IPS DF 6.9 (cell line): Measurements from ENCODE around the gene RNASEL.

Experiments used
- DNase-seq: peaks from one replicate; pipeline ENCODE4 v3.0.0-alpha.2; 2013; ENCODE audit warnings: low read depth, low spot score
- H3K27ac ChIP-seq: one replicate; pipeline ENCODE4 v1.5.1; 2013; ENCODE audit warnings: low read length, control low read depth
- H3K27me3 ChIP-seq: 2 replicates; pipeline ENCODE4 v1.6.1; 2013; ENCODE audit warnings: mild to moderate bottlenecking, low read length; ENCODE audit not compliant: control insufficient read depth, insufficient read depth
- H3K36me3 ChIP-seq: 2 replicates; pipeline ENCODE4 v1.6.1; 2013; ENCODE audit warnings: low read length; ENCODE audit not compliant: control insufficient read depth, insufficient read depth
- H3K4me1 ChIP-seq: 2 replicates; pipeline ENCODE4 v1.6.1; 2013; ENCODE audit warnings: low read length; ENCODE audit not compliant: control insufficient read depth, insufficient read depth
- H3K4me3 ChIP-seq: 2 replicates; pipeline ENCODE4 v1.5.1; 2013; ENCODE audit warnings: mild to moderate bottlenecking, low read length
- H3K9me3 ChIP-seq: 2 replicates; pipeline ENCODE4 v1.6.1; 2013; ENCODE audit warnings: low read length, inconsistent platforms; ENCODE audit not compliant: control insufficient read depth, insufficient read depth
- WGBS: extraction: QIAGEN DNeasy Blood & Tissue Kit; methylation state at CpG from one replicate; pipeline ENCODE4 v1.1.7; 2013; ENCODE audit warnings: mixed read lengths, missing lambda C conversion rate; ENCODE audit not compliant: insufficient read length, insufficient coverage; 5-methylcytosine and 5-hydroxymethylcytosine counted together

The RNASEL gene

DNA sequence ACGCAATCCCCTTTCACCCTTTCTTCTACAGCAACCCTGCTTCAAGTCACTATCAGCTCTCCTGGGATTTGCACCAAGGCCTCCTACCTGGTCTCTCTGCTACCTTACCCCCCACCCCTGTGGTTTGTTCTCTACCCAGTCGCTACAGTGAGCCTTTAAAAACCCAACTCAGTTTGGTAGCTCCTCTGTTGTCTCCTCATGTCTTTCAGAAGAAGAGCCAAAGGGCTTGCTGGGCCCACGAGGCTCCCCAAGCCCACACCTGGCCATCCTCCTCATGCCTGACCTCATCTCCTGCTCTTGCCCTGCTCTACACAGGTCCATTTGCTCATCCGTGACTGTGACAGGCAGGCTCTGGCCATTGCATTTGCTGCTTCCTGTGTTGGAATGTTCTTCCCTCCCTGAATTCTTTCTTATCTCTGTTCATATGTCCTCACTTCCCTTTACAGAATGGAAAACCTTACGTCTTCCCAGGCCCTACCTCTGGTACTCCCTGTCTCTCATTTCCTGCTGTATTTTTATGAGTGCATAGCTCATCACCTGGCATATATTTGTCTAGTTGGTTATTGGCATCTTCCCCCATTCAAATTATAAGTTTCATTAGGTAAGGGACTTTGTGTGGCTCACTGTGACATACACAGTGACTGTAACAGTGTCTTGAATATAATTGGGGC lies 11.8 kb upstream of the RNASEL start:
- peaks cover 4% of the 10 kb centered on the region for H3K36me3 ChIP-seq
- H3K9me3 ChIP-seq = no peaks in the 10 kb centered on the region
- H3K27ac ChIP-seq = no peak overlapping the region
- DNase-seq = no peak
- no peak overlapping the region for H3K4me3 ChIP-seq
- no peaks in the 10 kb centered on the region; the same call in 1 of the 2 replicates for H3K27me3 ChIP-seq
- no CpG with 5 or more reads among the region's 5 CpGs for WGBS
- H3K4me1 ChIP-seq = peaks cover 5% of the 10 kb centered on the region

DNA sequence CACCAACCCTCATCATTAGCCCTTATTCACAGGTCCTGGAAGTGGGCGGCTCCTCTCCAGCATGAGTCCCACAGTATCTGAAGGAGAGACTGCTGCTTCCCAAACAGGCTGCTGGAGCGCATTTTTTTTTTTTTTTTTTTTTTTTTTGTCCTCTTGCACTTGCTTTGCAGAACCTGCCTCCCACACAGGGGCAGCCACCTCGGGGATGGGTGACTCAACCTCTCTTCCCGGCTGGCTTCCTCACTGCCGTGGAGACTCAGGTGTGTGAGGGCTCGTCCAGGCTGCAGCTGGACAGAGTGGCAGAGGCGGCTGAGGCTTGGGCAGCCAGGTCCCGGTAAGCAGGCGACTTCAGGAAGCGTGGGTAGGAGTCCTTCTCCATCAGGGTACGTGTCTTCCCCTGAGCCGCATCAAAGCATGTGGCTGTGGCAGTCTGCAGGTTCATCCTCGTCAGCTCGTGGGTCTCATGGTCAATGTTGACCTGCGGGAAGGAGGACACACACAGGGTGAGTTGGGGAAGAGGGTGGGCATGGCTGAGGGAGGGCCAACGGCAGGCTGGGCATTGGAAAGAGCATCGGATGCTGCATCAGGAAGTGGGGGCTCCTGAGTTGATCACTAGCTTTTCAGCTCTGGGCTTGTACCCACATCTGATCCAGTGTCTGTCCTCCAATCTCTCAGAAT lies 11.1 kb upstream of the RNASEL start:
- H3K4me3 ChIP-seq = no peak overlapping the region

DNA sequence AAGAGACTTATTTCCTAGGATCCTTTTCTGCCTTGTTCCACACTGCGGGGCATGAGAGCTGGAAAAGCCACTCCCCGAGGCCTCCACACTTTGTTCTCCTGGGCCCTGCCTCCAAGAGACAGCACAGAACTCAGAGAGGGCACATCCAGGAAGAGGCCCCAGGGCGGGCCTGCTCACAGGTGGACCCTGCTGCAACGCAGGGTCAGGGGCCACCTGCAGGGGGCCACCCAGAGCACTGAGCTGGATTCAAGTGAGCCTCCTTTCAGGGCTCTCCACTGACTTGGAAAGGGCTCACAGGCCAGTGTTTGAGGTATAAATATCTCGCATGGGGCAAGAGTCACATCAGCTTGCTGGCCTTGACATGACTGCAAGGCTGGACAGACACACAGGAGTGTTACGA lies 10.3 kb upstream of the RNASEL start:
- DNase-seq = no peak
- H3K4me3 ChIP-seq = no peak overlapping the region
- H3K27ac ChIP-seq = no peak overlapping the region
- H3K27me3 ChIP-seq = no peaks in the 10 kb centered on the region
- H3K9me3 ChIP-seq = no peaks in the 10 kb centered on the region
- WGBS = no CpG with 5 or more reads among the region's 6 CpGs
- H3K4me1 ChIP-seq = peaks cover 3% of the 10 kb centered on the region; the same call in 1 of the 2 replicates
- peaks cover 4% of the 10 kb centered on the region for H3K36me3 ChIP-seq

More for the DNA sequence above, 11.1 kb upstream of the RNASEL start:
- peaks cover 4% of the 10 kb centered on the region for H3K36me3 ChIP-seq
- H3K9me3 ChIP-seq = no peaks in the 10 kb centered on the region
- DNase-seq = no peak
- peaks cover 5% of the 10 kb centered on the region for H3K4me1 ChIP-seq
- no peak overlapping the region for H3K27ac ChIP-seq
- H3K27me3 ChIP-seq = no peaks in the 10 kb centered on the region; the same call in 1 of the 2 replicates
- no CpG with 5 or more reads among the region's 17 CpGs for WGBS

DNA sequence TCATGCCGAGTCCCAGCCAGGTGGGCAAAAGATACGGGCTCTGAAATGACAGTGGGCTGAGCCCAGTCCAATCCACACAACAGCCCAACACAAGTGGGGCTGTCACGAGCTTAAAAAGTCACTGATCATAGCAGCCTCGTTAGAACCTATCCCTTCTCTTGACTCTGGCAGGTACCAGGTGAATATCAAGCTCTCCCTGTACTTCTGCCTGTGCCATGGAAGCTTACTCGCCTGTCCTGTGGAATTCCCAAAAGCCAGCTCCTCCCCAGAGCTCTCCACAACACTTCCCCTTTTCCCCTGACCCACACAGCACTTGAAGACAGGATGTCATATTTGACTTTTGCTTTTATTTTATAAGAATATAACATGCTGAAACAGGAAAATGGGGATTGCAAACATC lies 9.2 kb upstream of the RNASEL start:
- peaks cover 4% of the 10 kb centered on the region for H3K36me3 ChIP-seq
- DNase-seq = no peak

DNA sequence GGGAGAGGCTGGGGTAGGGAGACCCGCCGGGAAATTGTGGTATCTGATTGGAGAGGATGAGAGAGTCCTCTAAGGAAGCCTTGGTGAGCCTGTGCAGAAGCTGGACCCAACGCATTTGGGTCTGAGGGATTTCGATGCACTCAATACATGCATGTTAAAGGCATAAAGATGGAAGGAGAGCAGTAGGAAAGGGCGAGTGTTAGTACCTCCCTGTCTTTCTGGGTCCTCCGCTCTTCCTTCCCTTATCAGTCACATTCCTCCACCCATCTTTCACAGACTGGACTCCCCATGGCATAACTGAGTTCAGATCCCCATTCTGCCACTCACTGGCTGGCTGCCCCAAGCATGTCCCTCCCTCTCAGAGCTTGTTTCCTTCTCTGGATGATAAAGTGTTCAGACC lies 7.9 kb upstream of the RNASEL start:
- H3K4me3 ChIP-seq = no peak overlapping the region
- WGBS = no CpG with 5 or more reads among the region's 6 CpGs
- no peak overlapping the region for H3K27ac ChIP-seq

More for the DNA sequence above, 9.2 kb upstream of the RNASEL start:
- WGBS = no CpG with 5 or more reads among the region's 5 CpGs
- Histone ChIP-seq H3K27ac (no peak overlapping the region), H3K9me3 (no peaks in the 10 kb centered on the region), H3K27me3 (no peaks in the 10 kb centered on the region; the same call in 1 of the 2 replicates), H3K4me1 (peaks cover 2% of the 10 kb centered on the region; the same call in 1 of the 2 replicates), H3K4me3 (no peak overlapping the region)

DNA sequence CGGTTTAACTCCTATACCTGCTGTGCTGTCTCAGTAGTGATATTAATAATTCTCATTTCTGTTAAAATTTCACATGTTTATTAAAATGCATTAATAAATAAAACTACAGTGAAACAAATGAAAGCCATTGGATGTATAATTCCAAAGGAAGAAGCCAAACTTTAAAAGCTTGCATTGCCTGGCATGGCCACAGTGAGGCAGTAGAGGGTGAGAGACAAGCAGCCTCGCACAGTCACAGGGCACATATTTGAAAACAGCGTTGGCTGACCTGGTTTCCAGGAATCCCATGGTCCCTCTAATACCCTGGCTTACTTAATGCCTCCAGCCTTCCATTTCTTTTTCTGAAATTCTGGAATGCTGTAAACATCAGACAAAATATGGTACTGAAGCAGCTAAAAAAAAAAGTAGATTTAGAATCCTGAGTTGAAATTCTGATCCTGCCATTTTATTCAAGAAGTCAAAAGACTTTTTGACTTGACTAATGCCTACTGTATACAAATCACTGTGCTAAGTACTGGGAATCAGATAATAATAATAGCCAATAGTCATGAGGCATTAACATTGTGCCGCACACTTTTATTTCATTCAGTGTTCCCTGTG lies 6.7 kb upstream of the RNASEL start:
- Histone ChIP-seq H3K27me3 (no peaks in the 10 kb centered on the region; the same call in 1 of the 2 replicates), H3K27ac (no peak overlapping the region), H3K9me3 (no peaks in the 10 kb centered on the region), H3K4me1 (no peaks in the 10 kb centered on the region; the same call in 1 of the 2 replicates), H3K4me3 (no peak overlapping the region), H3K36me3 (peaks cover 4% of the 10 kb centered on the region)
- no peak for DNase-seq
- WGBS = no CpG with 5 or more reads among the region's 4 CpGs

More for the DNA sequence above, 7.9 kb upstream of the RNASEL start:
- Histone ChIP-seq H3K4me1 (peaks cover 2% of the 10 kb centered on the region; the same call in 1 of the 2 replicates), H3K36me3 (peaks cover 4% of the 10 kb centered on the region), H3K27me3 (no peaks in the 10 kb centered on the region; the same call in 1 of the 2 replicates), H3K9me3 (no peaks in the 10 kb centered on the region)
- no peak for DNase-seq

DNA sequence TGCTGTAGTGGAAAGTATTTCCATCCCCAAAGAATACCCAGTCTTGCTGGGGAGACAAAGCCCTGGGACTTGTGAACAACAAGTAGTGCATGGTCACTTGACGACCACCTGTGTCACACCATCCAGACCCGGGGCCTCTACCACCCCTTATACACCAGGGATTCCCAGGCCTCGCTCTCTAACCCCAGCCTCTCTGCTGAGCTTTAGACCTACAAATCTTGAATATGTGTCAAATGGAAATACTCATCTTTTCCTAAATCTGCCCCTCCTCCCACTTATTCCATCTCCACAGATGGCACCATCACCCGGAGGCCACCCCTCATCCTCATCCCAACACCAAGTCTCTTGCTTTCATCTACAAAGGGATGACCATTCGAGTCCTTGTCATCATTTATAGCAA lies 875 bp upstream of the RNASEL start:
- DNase-seq = no peak
- H3K9me3 ChIP-seq = no peaks in the 10 kb centered on the region
- WGBS = no CpG with 5 or more reads among the region's 5 CpGs
- no peak overlapping the region for H3K4me3 ChIP-seq
- H3K27me3 ChIP-seq = no peaks in the 10 kb centered on the region; the same call in 1 of the 2 replicates
- no peaks in the 10 kb centered on the region for H3K36me3 ChIP-seq
- no peak overlapping the region for H3K27ac ChIP-seq
- no peaks in the 10 kb centered on the region for H3K4me1 ChIP-seq

DNA sequence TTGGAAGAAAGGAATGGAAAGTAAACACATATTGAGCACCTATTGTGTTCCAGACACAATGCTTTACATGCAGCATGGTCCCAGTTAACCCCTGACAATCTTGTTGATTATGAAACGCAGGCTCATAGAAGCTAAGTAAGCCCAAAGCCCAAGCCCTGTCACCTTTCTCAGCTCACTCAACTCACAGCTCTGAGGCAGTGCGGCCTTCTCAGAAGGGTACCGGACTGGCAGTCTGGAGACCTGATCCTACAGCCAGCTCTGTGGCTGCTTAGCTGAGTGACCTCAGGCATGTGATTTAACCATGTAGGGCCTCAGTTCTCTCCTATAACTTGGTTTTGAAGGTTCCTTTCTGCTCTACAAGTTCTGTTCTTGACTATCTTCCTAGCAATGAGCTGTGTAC lies 464 bp upstream of the RNASEL start:
- H3K4me3 ChIP-seq = no peak overlapping the region
- no peaks in the 10 kb centered on the region; the same call in 1 of the 2 replicates for H3K27me3 ChIP-seq
- H3K36me3 ChIP-seq = no peaks in the 10 kb centered on the region
- no peak for DNase-seq
- no CpG with 5 or more reads among the region's 3 CpGs for WGBS
- H3K4me1 ChIP-seq = no peaks in the 10 kb centered on the region
- H3K27ac ChIP-seq = no peak overlapping the region
- no peaks in the 10 kb centered on the region for H3K9me3 ChIP-seq

DNA sequence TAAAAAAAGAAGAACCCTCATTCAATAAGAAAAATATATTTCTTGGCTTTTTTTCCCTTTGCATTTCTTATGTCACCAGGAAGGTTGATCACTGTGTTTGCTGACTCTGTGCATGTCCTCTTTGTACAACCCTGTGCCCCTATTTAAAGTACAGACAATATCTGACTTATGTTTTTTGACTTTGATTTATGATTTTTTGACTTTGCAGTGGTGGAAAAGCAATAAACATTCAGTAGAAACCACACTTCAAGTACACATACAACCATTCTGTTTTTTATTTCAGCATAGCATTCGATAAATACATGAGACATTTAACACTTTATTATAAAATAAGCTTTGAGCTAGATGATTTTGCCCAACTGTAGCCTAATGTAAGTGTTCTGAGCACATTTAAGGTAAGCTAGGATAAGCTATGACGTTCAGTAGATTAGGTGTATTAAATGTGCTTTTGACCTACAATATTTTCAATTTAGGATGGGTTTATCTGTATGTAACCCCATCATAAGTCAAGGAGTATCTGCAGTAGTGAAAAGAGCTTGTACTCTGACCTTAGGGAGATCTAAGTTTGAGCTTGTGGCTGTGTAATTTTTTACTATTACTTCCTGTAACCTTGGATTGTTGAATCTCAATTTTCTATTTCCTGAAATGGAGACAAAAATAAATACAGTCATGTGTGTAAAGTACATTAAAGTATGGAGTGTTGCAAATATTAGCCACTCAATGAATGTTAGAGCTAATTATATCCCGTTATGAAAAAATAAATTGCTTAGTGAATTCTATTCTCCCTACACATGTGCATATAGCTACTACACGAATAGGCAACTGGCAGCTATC lies 1.2 kb downstream of the RNASEL start:
- no peak for DNase-seq
- WGBS = no CpG with 5 or more reads among the region's 4 CpGs
- H3K27me3 ChIP-seq = no peaks in the 10 kb centered on the region
- H3K9me3 ChIP-seq = no peaks in the 10 kb centered on the region
- no peak overlapping the region for H3K4me3 ChIP-seq
- H3K4me1 ChIP-seq = no peaks in the 10 kb centered on the region
- H3K27ac ChIP-seq = no peak overlapping the region
- H3K36me3 ChIP-seq = no peaks in the 10 kb centered on the region

DNA sequence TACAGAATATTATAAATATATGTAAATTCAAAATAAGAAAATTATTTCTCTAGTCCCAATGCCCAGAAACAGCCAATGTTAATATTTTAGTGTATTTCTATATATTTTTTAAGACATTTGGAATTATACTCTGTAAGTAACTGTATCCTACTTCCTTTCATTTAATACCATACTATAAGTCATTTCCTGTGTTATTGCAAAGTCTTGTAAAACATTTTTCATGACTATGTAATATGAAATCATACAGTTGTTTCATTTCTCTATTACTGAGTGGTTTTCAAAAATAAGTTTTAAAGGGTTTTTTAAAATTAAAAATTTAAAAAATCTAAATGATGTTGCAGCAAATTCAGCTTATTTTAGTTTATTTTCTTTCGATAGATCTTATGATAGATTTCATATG lies 2.0 kb downstream of the RNASEL start:
- Histone ChIP-seq H3K9me3 (no peaks in the 10 kb centered on the region), H3K4me1 (no peaks in the 10 kb centered on the region), H3K4me3 (no peak overlapping the region), H3K36me3 (no peaks in the 10 kb centered on the region), H3K27ac (no peak overlapping the region), H3K27me3 (no peaks in the 10 kb centered on the region)
- no CpG with 5 or more reads among the region's 1 CpG for WGBS
- DNase-seq = no peak
